K562 (cell line): ENCODE data around the gene CIAPIN1. TPM values are rescaled to one million over a fixed set of nuclear protein-coding genes. Genes with fewer than 3 reads are reported as not detected.

Experiments
- ATAC-seq: fragments of 200-7000 bp; cut with Tn5 transposase; 3 replicates; pipeline ENCODE4 v1.9.1; 2020; ENCODE audit warnings: moderate library complexity
- BruUV-seq: library from RNA; stranded (reverse); fragments of 400-500 nt; replicated peaks from 2 replicates; lab custom pipeline; 2021; lab: Mats Ljungman, UMichigan
- CTCF ChIA-PET: fragments of 300-600 bp; formaldehyde crosslinking; extraction: SDS; loops from one replicate; lab custom pipeline; 2021; ENCODE audit warnings: low intra/inter-chr PET ratio; lab: Yijun Ruan, JAX
- POLR2A ChIA-PET: fragments of 300-600, 350-650 bp; sonication (Branson Sonifier 250); formaldehyde crosslinking; extraction: SDS; loops from one replicate; lab custom pipeline; 2021; ENCODE audit warnings: antibody characterized with exemption, inconsistent platforms; lab: Yijun Ruan, JAX
- DNase-seq, 4 experiments: peaks; one replicate each; pipeline versions ENCODE4 v3.0.0 to v3.0.0-alpha.2; 2011 to 2018; ENCODE audit warnings: low spot score in 3 of 4, mixed read lengths in 3 of 4; ENCODE audit errors: extremely low read depth in 1 of 4
- FAIRE-seq: peaks from 2 replicates; lab custom pipeline; 2011; peaks lifted over from hg19 to GRCh38; lab: Jason Lieb, UNC
- H2AFZ ChIP-seq: 2 replicates; pipeline ENCODE4 v1.6.0; 2011; ENCODE audit warnings: low read depth, low read length, control low read depth, inconsistent platforms
- H3K27ac ChIP-seq: fragments of 200-600 bp; 3 replicates; pipeline ENCODE4 v1.8.0; 2011; ENCODE audit warnings: low read depth, mild to moderate bottlenecking, control low read depth, inconsistent platforms, low read length, moderate library complexity, mixed read lengths; ENCODE audit errors: extremely low read depth
- H3K27me3 ChIP-seq, 2 experiments: fragments of 300-600 bp in 1 of 2; 2 replicates in 1 of 2; 3 replicates in 1 of 2; pipeline versions ENCODE4 v1.6.0 to v1.8.0; 2011; ENCODE audit warnings: inconsistent platforms in 2 of 2, low read length in 2 of 2, mild to moderate bottlenecking in 1 of 2, mixed read lengths in 1 of 2, moderate library complexity in 1 of 2; ENCODE audit not compliant: control insufficient read depth in 2 of 2, insufficient read depth in 2 of 2
- H3K36me3 ChIP-seq: fragments of 300-600 bp; 3 replicates; pipeline ENCODE4 v1.8.0; 2011; ENCODE audit warnings: mild to moderate bottlenecking, low read length, inconsistent platforms; ENCODE audit not compliant: control insufficient read depth, insufficient read depth
- H3K4me1 ChIP-seq, 2 experiments: fragments of 200-600 bp in 1 of 2; replicated peaks in 1 of 2; 2 replicates in 1 of 2; 3 replicates in 1 of 2; pipeline versions ENCODE4 v1.5.1 to v1.8.0; 2011; ENCODE audit warnings: inconsistent platforms in 2 of 2, low read length in 2 of 2, mild to moderate bottlenecking in 1 of 2, mixed read lengths in 1 of 2, moderate library complexity in 1 of 2; ENCODE audit not compliant: control insufficient read depth in 2 of 2, insufficient read depth in 2 of 2
- H3K4me2 ChIP-seq: 2 replicates; pipeline ENCODE4 v1.6.1; 2011; ENCODE audit warnings: low read length, control low read depth, inconsistent platforms, mixed read lengths; ENCODE audit not compliant: insufficient read depth
- H3K4me3 ChIP-seq: fragments of 200-600 bp; sonication (generic), shearing (Covaris generic); 2 replicates; pipeline ENCODE4 v1.5.1; 2016; ENCODE audit warnings: control low read depth, inconsistent platforms
- H3K79me2 ChIP-seq: fragments of 200-600 bp; 3 replicates; pipeline ENCODE4 v1.8.0; 2011; ENCODE audit warnings: low read length, inconsistent platforms; ENCODE audit not compliant: control insufficient read depth, insufficient read depth
- H3K9ac ChIP-seq, 2 experiments: 2 replicates each; pipeline versions ENCODE4 v1.6.0 to v1.6.1; 2011; ENCODE audit warnings: low read depth in 2 of 2, low read length in 2 of 2, control low read depth in 1 of 2, inconsistent platforms in 1 of 2, mild to moderate bottlenecking in 1 of 2, mixed read lengths in 1 of 2; ENCODE audit not compliant: insufficient read depth in 1 of 2
- H3K9me1 ChIP-seq: one replicate; pipeline ENCODE4 v1.6.0; 2011; ENCODE audit warnings: inconsistent platforms, mild to moderate bottlenecking, low read length, moderate library complexity; ENCODE audit not compliant: control insufficient read depth, insufficient read depth
- H3K9me3 ChIP-seq: replicated peaks from 2 replicates; pipeline ENCODE4 v1.5.1; 2011; ENCODE audit warnings: low read depth, low read length, inconsistent platforms; ENCODE audit not compliant: control insufficient read depth, insufficient read depth
- H4K20me1 ChIP-seq: replicated peaks from 2 replicates; pipeline ENCODE4 v1.6.1; 2011; ENCODE audit warnings: low read length, inconsistent platforms, mixed read lengths; ENCODE audit not compliant: control insufficient read depth, insufficient read depth
- HNRNPL ChIP-seq: fragments of 200-400 bp; formaldehyde crosslinking; IDR thresholded peaks from 2 replicates; pipeline ENCODE4 v1.6.1; 2017; ENCODE audit warnings: low read depth, mild to moderate bottlenecking, low read length
- JUNB ChIP-seq: fragments of 450-650 bp; formaldehyde crosslinking; conservative IDR thresholded peaks from 2 replicates; pipeline ENCODE4 v1.4.0; 2020; ENCODE audit warnings: mild to moderate bottlenecking
- PCBP2 ChIP-seq: fragments of 200-400 bp; formaldehyde crosslinking; IDR thresholded peaks from 2 replicates; pipeline ENCODE4 v1.6.1; 2018; ENCODE audit warnings: low read length, low read depth, mild to moderate bottlenecking, moderate library complexity; ENCODE audit not compliant: poor library complexity, severe bottlenecking
- POLR2A ChIP-seq: fragments of 450-650 bp; conservative IDR thresholded peaks from 2 replicates; pipeline ENCODE4 v1.6.1; 2016
- VEZF1 ChIP-seq: fragments of 200-800 bp; sonication (Bioruptor generic); IDR thresholded peaks from 2 replicates; pipeline ENCODE4 v1.6.1; 2017; ENCODE audit warnings: missing genetic modification characterization, missing compliant biosample characterization
- ZNF232 ChIP-seq: sonication (generic); formaldehyde crosslinking; IDR thresholded peaks from 2 replicates; pipeline ENCODE4 v1.8.0; 2022; ENCODE audit warnings: mild to moderate bottlenecking, missing genetic modification reagents
- ZNF354B ChIP-seq: fragments of 250-450 bp; sonication (Bioruptor Pico); IDR thresholded peaks from 2 replicates; pipeline ENCODE4 v1.4.0; 2020
- WGBS: fragments of 100-300 bp; shearing (Covaris generic); methylation state at CpG from one replicate; pipeline ENCODE4 v1.1.6; 2016; ENCODE audit warnings: low coverage, mixed read lengths; ENCODE audit not compliant: insufficient coverage; ENCODE audit errors: missing lambda C conversion rate; 5-methylcytosine and 5-hydroxymethylcytosine counted together
- in situ Hi-C: fragments of 300-500 bp; cut with MboI; formaldehyde crosslinking; loops from 4 replicates; pipeline ENCODE4 v1.15.0; 2018; ENCODE audit warnings: inconsistent platforms, mixed read lengths
- intact Hi-C: fragments of 100-400 bp; cut with micrococcal nuclease; formaldehyde crosslinking; loops from 2 replicates; pipeline ENCODE4 v1.14.2; 2022
- polyA plus RNA-seq, 8 experiments: library from polyadenylated mRNA; depleted of rRNA in 4 of 8; stranded (reverse) in 5 of 8; unstranded in 3 of 8; fragments of >200 nt; fragmentation: Nextera tagmentation in 2 of 8; fragmentation: Illumina TruSeq in 1 of 8; extraction: Ambion mirVana in 2 of 8; extraction: Trizol in 1 of 8; gene quantifications; 2 replicates each; pipeline versions ENCODE4 v1.2.1 to v1.2.3, GENCODE V29; 2011 to 2014; ENCODE audit warnings: inconsistent platforms in 1 of 8, missing spikeins in 1 of 8
- total RNA-seq, 7 experiments: library from RNA; depleted of rRNA in 6 of 7; stranded (reverse); fragments of >200 nt in 6 of 7; fragmentation: Illumina TruSeq in 2 of 7; extraction: Trizol in 2 of 7; gene quantifications; 2 replicates each; pipeline versions ENCODE4 v1.2.1 to v1.2.3, GENCODE V29; 2011 to 2021; ENCODE audit warnings: low replicate concordance in 1 of 7
- TF ChIP-seq, protein P1 (sequence below): fragments of 450-650 bp; IDR thresholded peaks from 2 replicates; pipeline ENCODE4 v1.6.1; 2016; ENCODE audit warnings: borderline replicate concordance

The CIAPIN1 gene
- total and polyA plus RNA-seq, 9 of the 15 experiments (the other 6 are each of a cell fraction or from before 2014, with no cell fraction given): 71.8 to 263 (median 95.7) TPM

DNA sequence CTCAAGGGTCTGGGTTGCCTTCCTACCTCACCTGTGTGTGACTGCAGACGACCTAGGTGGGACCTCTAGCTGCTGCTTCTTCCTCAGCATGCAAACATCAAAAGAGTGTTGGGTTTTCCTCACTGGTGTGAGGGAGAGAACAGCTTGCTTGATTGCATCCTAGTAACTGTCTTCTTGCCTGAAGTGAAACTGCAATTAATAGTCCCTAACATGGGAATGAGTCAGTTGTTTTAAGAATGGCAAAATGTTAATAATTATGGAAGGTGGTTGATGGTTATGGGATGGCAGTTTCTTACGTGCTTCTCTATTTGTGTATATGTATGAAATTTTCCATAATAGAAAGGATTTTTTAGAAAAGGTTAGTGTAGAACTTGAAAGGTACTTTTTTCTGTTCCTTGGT, 21.2 kb upstream of the CIAPIN1 start:
- in situ Hi-C loops: no loop called here
- Histone ChIP-seq H3K4me3 (no peak overlapping the region), H3K79me2 (peaks cover 20% of the 10 kb centered on the region), H3K27ac (no peak overlapping the region), H3K27me3 (no peaks in the 10 kb centered on the region), H3K4me1 (peaks cover 0 to 2% of the 10 kb centered on the region in 2 experiments; a peak in 3 of 5 replicates), H3K9me3 (no peaks in the 10 kb centered on the region), H3K4me2 (no peak overlapping the region), H3K9ac (no peak overlapping the region), H2AFZ (no peak overlapping the region), H3K36me3 (peaks cover 95% of the 10 kb centered on the region), H4K20me1 (0 out of 2 replicates have a peak, but pooled peaks cover 4% of the 10 kb centered on the region), H3K9me1 (peaks cover 3% of the 10 kb centered on the region)
- ATAC-seq (no peak), DNase-seq (no peak), FAIRE-seq (no peak)
- BruUV-seq: no TSS peak
- CTCF ChIA-PET: no interaction called here
- TF ChIP-seq ZNF354B (CRISPR knock-in tag) (no peak), POLR2A (no peak), VEZF1 (no peak), JUNB (no peak), HNRNPL (no peak), PCBP2 (no peak), ZNF232 (CRISPR knock-in tag) (no peak)
- TF ChIP-seq, protein P1, sequence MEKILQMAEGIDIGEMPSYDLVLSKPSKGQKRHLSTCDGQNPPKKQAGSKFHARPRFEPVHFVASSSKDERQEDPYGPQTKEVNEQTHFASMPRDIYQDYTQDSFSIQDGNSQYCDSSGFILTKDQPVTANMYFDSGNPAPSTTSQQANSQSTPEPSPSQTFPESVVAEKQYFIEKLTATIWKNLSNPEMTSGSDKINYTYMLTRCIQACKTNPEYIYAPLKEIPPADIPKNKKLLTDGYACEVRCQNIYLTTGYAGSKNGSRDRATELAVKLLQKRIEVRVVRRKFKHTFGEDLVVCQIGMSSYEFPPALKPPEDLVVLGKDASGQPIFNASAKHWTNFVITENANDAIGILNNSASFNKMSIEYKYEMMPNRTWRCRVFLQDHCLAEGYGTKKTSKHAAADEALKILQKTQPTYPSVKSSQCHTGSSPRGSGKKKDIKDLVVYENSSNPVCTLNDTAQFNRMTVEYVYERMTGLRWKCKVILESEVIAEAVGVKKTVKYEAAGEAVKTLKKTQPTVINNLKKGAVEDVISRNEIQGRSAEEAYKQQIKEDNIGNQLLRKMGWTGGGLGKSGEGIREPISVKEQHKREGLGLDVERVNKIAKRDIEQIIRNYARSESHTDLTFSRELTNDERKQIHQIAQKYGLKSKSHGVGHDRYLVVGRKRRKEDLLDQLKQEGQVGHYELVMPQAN: no peak
- 91% methylated on average over 2 of the region's 2 CpGs for WGBS
- POLR2A ChIA-PET: interaction anchor here (0.7 to 0.8 kb wide), 2 partner anchors 11 to 170 kb away, joined by 3 read pairs; no protein-coding TSS in a partner anchor
- intact Hi-C loops: no loop called here
